NT2/D1 (cell line): Measurements from ENCODE around the gene SLC6A20.

ENCODE experiments used
- SUZ12 ChIP-seq: IDR thresholded peaks from 2 replicates; pipeline ENCODE4 v1.6.1; 2011; ENCODE audit not compliant: insufficient read length, insufficient read depth; ENCODE audit errors: extremely low read depth
- YY1 ChIP-seq: IDR thresholded peaks from 2 replicates; pipeline ENCODE4 v1.6.1; 2011; ENCODE audit not compliant: insufficient read length, insufficient read depth
- ZNF274 ChIP-seq: IDR thresholded peaks from 2 replicates; pipeline ENCODE4 v1.6.1; 2011; ENCODE audit warnings: mild to moderate bottlenecking, low read depth, low read length

DNA sequence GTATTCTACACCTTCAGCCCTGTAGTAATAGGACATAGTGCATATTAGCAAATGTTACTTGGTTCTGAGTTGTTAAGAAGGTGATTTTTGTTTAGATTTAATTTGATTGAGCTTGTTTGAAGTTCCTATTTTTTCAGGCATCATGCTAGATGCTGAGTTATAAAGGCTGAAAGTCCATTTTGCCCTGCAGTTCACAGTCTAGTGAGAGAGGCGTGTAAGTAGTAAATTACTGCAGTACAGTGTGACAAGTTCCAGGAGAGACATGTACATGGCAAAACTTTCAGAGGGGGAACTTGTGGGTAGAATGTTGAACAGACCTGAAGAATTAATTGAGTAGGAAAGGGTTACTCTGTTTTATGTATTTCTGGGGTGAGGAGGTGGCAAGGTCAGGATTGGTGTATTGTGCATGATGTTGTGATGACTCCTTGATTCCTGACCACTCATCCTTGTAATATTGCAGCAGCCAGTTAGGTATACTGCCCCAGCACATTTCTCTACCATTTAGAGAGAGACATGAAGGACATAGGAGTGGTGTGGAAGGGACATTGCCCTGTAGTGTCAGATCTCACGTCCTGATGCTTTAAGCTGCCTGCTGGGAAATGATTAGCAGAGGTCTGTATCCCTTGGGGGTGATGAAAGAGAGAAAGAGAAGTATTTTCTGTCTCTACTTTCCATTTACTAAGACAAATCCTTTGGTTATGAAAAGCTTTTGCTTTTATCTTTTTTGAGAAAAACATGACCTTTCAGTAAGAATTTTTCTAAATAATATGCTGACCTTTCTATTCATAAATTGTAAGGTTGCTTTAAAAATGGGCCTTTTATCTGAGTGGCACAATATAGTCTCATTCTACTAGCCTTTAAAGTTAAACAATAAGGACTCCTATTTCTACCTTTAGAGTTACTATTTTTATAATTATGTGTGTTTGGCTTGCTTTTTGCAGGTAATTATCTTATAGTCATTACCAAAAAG, 90.2 kb downstream of the SLC6A20 start:
- TF ChIP-seq YY1 (no peak), SUZ12 (no peak), ZNF274 (no peak)
